ENCODE measurements around the gene SLC12A3.

The SLC12A3 gene

GRCh38 chr16:56879276-56879675 lies 14.3 kb downstream of the SLC12A3 start:
- no peaks in the 10 kb centered on the region for H3K27me3 ChIP-seq (ENCODE audit: insufficient read depth, low read depth)
- H4K20me1 ChIP-seq (ENCODE audit: insufficient read depth) = no peaks in the 10 kb centered on the region
- no peak overlapping the region for H3K9ac ChIP-seq
- H2AFZ ChIP-seq (ENCODE audit: low read depth) = no peak overlapping the region
- H3K4me2 ChIP-seq = no peak overlapping the region
- no peak overlapping the region for H3K4me3 ChIP-seq (IDR thresholded peaks at IDR 0.05; ENCODE audit: insufficient read depth, low read depth, low read length)
- no peaks in the 10 kb centered on the region for H3K79me2 ChIP-seq (ENCODE audit: insufficient read depth, low read depth)
- H3K27ac ChIP-seq = no peak overlapping the region
- no peaks in the 10 kb centered on the region for H3K4me1 ChIP-seq (ENCODE audit: low read depth, poor library complexity, severe bottlenecking)
- no peak for TF ChIP-seq CTCF (conservative IDR thresholded peaks at IDR 0.05; ENCODE audit: low read depth, low read length)
- no peaks in the 10 kb centered on the region for H3K36me3 ChIP-seq (ENCODE audit: insufficient read depth)

- H3K4me1 ChIP-seq (ENCODE audit: low read depth, poor library complexity, severe bottlenecking) = no peaks in the 10 kb centered on the region
- no peaks in the 10 kb centered on the region for H3K79me2 ChIP-seq (ENCODE audit: insufficient read depth, low read depth)
- H2AFZ ChIP-seq (ENCODE audit: low read depth) = no peak overlapping the region
- H3K9ac ChIP-seq = no peak overlapping the region
- no peaks in the 10 kb centered on the region for H3K27me3 ChIP-seq (ENCODE audit: insufficient read depth, low read depth)
- H3K27ac ChIP-seq = no peak overlapping the region
- no peak overlapping the region for H3K4me2 ChIP-seq
- no peaks in the 10 kb centered on the region for H4K20me1 ChIP-seq (ENCODE audit: insufficient read depth)
- H3K4me3 ChIP-seq (IDR thresholded peaks at IDR 0.05; ENCODE audit: insufficient read depth, low read depth, low read length) = no peak overlapping the region
- no peaks in the 10 kb centered on the region for H3K36me3 ChIP-seq (ENCODE audit: insufficient read depth)
- no peak for TF ChIP-seq CTCF (conservative IDR thresholded peaks at IDR 0.05; ENCODE audit: low read depth, low read length)
Measured at GRCh38 chr16:56880176-56880575, 15.2 kb downstream of the SLC12A3 start.

GRCh38 chr16:56880685-56881084 lies 15.7 kb downstream of the SLC12A3 start:
- Histone ChIP-seq H3K4me2 (no peak overlapping the region), H3K27me3 (ENCODE audit: insufficient read depth, low read depth) (no peaks in the 10 kb centered on the region), H3K9ac (no peak overlapping the region), H3K4me1 (ENCODE audit: low read depth, poor library complexity, severe bottlenecking) (no peaks in the 10 kb centered on the region), H3K4me3 (IDR thresholded peaks at IDR 0.05; ENCODE audit: insufficient read depth, low read depth, low read length) (no peak overlapping the region), H3K36me3 (ENCODE audit: insufficient read depth) (no peaks in the 10 kb centered on the region), H3K79me2 (ENCODE audit: insufficient read depth, low read depth) (no peaks in the 10 kb centered on the region), H2AFZ (ENCODE audit: low read depth) (no peak overlapping the region), H4K20me1 (ENCODE audit: insufficient read depth) (no peaks in the 10 kb centered on the region), H3K27ac (no peak overlapping the region)
- no peak for TF ChIP-seq CTCF (conservative IDR thresholded peaks at IDR 0.05; ENCODE audit: low read depth, low read length)

- H3K9ac ChIP-seq = no peak overlapping the region
- H3K79me2 ChIP-seq (ENCODE audit: insufficient read depth, low read depth) = no peaks in the 10 kb centered on the region
- no peak overlapping the region for H3K4me2 ChIP-seq
- no peak overlapping the region for H3K27ac ChIP-seq
- H3K4me1 ChIP-seq (ENCODE audit: low read depth, poor library complexity, severe bottlenecking) = no peaks in the 10 kb centered on the region
- no peak for TF ChIP-seq CTCF (conservative IDR thresholded peaks at IDR 0.05; ENCODE audit: low read depth, low read length)
- H3K4me3 ChIP-seq (IDR thresholded peaks at IDR 0.05; ENCODE audit: insufficient read depth, low read depth, low read length) = no peak overlapping the region
- no peaks in the 10 kb centered on the region for H4K20me1 ChIP-seq (ENCODE audit: insufficient read depth)
- no peak overlapping the region for H2AFZ ChIP-seq (ENCODE audit: low read depth)
- H3K27me3 ChIP-seq (ENCODE audit: insufficient read depth, low read depth) = no peaks in the 10 kb centered on the region
- no peaks in the 10 kb centered on the region for H3K36me3 ChIP-seq (ENCODE audit: insufficient read depth)
Measured at GRCh38 chr16:56882077-56882800, 17.2 kb downstream of the SLC12A3 start.
